GM10248 (cell line): ENCODE data around the gene NKX1-2.

Experiments used
- CTCF ChIA-PET: fragments of 300-600 bp; sonication (Branson Sonifier 250); formaldehyde crosslinking; extraction: SDS; loops from one replicate; lab custom pipeline; 2021; ENCODE audit warnings: antibody characterized with exemption; lab: Yijun Ruan, JAX
- POLR2A ChIA-PET: fragments of 350-650 bp; sonication (Branson Sonifier 250); formaldehyde crosslinking; extraction: SDS; loops from one replicate; lab custom pipeline; 2020; ENCODE audit warnings: antibody characterized with exemption; lab: Yijun Ruan, JAX
- DNase-seq: peaks from one replicate; pipeline ENCODE4 v3.0.0; 2012; ENCODE audit errors: extremely low spot score
- TF ChIP-seq, protein P1 (sequence below): IDR thresholded peaks from 2 replicates; pipeline ENCODE4 v1.5.1; 2012; ENCODE audit warnings: mild to moderate bottlenecking, low read depth; ENCODE audit errors: extremely low read depth, missing control alignments, control extremely low read depth

Gene NKX1-2

DNA sequence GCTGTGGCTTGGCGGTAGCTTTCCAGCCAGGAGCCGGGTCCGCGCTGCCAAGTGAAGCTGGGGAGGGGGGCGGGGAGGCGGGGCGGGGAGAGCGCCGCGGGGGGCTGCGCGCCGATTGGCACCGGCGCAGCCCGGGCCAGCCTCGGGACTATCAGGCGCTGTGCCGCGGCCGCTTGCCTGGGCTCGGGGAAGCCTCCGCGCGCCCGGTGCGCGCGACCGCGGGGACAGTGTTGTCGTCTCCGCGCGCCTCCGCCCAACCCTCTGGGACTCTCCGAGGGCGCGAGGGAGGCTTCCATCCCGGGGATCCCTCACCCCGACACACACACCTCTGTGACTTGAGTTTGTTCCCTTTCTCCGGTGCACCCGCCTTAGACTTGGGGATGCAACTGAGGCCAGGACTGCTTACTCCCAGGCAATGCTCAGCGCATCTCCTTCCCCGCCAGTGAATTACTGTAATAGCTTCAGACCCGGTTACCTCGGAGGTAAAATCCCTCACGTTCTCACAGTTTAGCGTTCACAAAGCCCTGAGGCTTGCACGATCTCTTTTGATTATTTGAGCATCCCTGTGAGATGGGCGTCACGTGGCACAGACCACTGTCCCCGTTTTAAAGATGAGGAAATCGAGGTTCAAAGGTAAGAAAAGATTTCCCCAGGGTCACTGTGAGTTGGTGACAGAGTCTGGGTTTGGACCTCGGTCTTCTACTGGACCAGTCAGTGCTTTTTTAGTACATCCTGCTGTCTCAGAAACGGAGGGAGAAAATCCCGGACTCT lies at the start of gene NKX1-2:
Gene NKX1-2, minus strand, starts transcription at position 24 of the 771 bp plus-strand sequence. CDS start 92 bp downstream, outside the sequence.
- ChIA-PET POLR2A (no interaction called here), CTCF (interaction anchor here (1.5 kb wide), 1 partner anchor 61 kb away, joined by 3 read pairs; no protein-coding TSS in a partner anchor)
- DNase-seq = no peak
- TF ChIP-seq, protein P1, sequence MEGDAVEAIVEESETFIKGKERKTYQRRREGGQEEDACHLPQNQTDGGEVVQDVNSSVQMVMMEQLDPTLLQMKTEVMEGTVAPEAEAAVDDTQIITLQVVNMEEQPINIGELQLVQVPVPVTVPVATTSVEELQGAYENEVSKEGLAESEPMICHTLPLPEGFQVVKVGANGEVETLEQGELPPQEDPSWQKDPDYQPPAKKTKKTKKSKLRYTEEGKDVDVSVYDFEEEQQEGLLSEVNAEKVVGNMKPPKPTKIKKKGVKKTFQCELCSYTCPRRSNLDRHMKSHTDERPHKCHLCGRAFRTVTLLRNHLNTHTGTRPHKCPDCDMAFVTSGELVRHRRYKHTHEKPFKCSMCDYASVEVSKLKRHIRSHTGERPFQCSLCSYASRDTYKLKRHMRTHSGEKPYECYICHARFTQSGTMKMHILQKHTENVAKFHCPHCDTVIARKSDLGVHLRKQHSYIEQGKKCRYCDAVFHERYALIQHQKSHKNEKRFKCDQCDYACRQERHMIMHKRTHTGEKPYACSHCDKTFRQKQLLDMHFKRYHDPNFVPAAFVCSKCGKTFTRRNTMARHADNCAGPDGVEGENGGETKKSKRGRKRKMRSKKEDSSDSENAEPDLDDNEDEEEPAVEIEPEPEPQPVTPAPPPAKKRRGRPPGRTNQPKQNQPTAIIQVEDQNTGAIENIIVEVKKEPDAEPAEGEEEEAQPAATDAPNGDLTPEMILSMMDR = no peak

DNA sequence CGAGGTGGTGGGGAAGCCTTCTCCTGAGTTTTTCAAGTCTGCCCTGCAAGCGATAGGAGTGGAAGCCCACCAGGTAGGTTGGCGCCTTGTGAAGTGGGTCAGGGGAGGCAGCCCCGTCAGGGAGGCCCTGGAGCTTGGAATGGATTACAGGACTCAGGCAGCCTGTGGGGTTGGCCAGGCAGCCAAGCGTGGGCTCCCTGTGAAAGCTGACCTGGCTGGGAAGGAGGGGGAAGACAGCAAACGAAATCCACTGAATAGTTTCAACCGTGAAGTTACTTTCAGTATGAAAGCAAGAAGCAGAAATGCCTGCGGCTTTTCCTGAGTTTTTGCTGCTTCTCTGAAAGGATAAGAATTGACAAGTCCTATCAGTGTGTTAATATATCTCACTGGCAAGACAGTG lies 48.2 kb upstream of the NKX1-2 start:
- CTCF ChIA-PET = no interaction called here
- no peak for DNase-seq
- POLR2A ChIA-PET = no interaction called here
- TF ChIP-seq, protein P1 = no peak

DNA sequence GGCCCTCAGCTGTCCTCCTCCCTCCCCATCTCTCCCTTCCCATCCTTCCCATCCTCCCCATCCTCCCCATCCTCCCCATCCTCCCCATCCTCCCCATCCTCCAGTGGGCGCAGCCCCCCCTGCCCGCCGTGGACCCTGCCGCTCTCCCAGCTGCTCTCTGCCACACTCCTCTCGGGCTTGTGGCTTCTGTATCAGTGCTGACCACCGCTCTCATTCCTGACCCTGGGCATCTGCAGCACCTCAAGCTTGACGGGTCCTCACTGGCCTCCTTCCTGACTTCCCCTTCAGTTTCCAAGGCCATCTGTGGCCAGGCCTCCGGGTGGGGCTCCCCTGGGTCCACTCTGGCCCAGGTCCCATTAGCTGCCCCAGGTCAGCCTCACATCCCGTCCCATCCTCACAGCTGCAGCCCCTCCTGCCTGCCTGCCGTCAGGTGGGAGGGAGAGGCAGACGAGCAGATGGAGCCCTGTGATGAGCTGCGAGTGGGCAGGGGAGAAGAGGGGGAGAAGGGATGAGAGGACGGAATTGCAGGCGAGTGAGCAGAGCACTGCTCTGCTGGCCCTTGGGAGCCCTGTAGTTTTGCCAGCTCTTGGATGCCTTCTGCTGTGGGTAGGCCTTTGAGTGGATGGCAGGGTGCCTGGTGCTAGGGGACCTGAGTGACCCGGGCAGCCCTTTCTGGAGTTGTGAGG lies 47.5 kb upstream of the NKX1-2 start:
- ChIA-PET CTCF (no interaction called here), POLR2A (no interaction called here)
- no peak for DNase-seq
- TF ChIP-seq, protein P1 = no peak

DNA sequence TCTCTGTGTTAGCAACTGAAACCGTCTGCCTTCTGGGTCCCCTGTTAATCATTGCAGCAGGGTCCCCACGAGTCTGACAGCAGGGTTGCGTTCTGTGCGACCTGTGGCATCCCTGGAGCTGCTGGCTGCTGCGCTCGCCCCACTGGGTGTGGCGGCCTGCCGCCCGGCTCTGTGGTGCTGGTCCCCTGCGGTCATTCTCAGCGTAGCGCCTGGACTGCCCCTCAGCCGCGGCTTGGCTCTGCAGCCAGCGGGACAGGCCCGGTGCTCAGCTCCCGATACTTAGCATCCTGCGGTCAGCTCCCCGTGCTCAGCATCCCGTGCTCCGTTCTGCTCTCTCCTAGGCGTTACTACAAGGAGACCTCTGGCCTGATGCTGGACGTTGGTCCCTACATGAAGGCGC lies 46.8 kb upstream of the NKX1-2 start:
- POLR2A ChIA-PET = no interaction called here
- CTCF ChIA-PET = no interaction called here
- DNase-seq = no peak

DNA sequence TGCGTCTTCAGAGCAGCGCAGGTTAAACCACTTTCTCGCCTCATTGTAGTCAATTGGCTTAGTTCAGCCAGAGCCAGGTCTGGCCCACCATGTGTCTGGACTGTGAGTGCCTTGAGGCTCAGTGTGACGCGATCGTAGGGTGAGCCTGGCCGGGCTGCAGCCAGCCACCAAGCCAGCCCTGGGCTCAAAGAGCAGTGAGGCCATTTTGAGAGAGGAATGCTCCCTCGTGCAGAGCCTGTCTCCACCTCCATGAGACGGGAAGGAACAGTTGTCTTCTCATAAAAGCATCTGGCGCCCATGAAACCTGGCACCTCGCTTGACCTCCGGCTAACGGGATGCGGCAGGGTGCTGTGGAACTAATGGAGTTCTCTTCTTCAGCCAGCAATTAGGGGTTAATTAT lies 46.3 kb upstream of the NKX1-2 start:
- POLR2A ChIA-PET = no interaction called here
- CTCF ChIA-PET = no interaction called here
- DNase-seq = no peak
- TF ChIP-seq, protein P1 = no peak

More for the DNA sequence above, 46.8 kb upstream of the NKX1-2 start:
- TF ChIP-seq, protein P1 = no peak

DNA sequence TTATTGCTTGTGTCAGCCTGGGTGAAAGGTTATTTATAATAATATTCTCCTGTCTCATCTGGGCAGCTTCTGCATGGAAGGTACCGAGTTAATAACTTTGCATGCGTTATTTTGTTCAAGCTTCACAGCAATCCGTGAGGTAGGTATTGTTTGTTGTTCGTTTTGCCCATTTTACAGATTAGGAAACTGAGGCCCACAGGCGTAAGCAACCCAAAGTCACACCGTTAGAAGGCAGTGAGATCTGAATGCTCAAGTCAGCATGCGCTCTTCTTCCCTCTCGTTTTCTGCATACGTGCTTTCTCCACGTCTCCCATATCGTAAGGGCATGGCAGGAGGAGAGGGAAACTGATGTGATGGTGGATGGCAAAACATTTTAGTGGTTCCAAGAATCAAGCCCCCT lies 45.9 kb upstream of the NKX1-2 start:
- ChIA-PET POLR2A (interaction anchor here (0.7 kb wide), 1 partner anchor 201 kb away, joined by 3 read pairs; no protein-coding TSS in a partner anchor), CTCF (interaction anchor here (0.8 to 0.9 kb wide), 2 partner anchors 10 to 11 kb away, joined by 3 read pairs; no protein-coding TSS in a partner anchor)
- DNase-seq = no peak
- TF ChIP-seq, protein P1 = no peak
